HG03103 (cell line): ENCODE results near the gene ADGRV1.
"Not testable (repeated sequence)": the region's sequence is repeated elsewhere in the genome, so short reads cannot be mapped to it uniquely, and the experiment has no call there.

Source experiments
- ATAC-seq: cut with Tn5 transposase; IDR thresholded peaks from one replicate; pipeline ENCODE4 v1.9.1; 2021; ENCODE audit warnings: low read depth; ENCODE audit not compliant: unreplicated experiment

Gene ADGRV1

GRCh38 chr5:90802474-90803317 is 244.1 kb downstream of the ADGRV1 start:
- peak; percentile 76 for ATAC-seq

GRCh38 chr5:90803381-90803780 is 244.8 kb downstream of the ADGRV1 start:
- no peak for ATAC-seq

- no peak for ATAC-seq
These were observed 245.3 kb downstream of the ADGRV1 start for GRCh38 chr5:90803876-90804275.

- no peak for ATAC-seq
These were observed 248.9 kb downstream of the ADGRV1 start for GRCh38 chr5:90807496-90807895.

- ATAC-seq: no peak
These were observed 250.9 kb downstream of the ADGRV1 start for GRCh38 chr5:90809311-90810056.

- ATAC-seq: no peak
These were observed 251.6 kb downstream of the ADGRV1 start for GRCh38 chr5:90810211-90810610.

- ATAC-seq: no peak
These were observed 254.8 kb downstream of the ADGRV1 start for GRCh38 chr5:90813392-90813791.

GRCh38 chr5:90822062-90822461 is 263.5 kb downstream of the ADGRV1 start:
- not testable (repeated sequence) for ATAC-seq

GRCh38 chr5:90824436-90824835 is 265.8 kb downstream of the ADGRV1 start:
- ATAC-seq: peak; percentile 83

GRCh38 chr5:90830058-90830457 is 271.5 kb downstream of the ADGRV1 start:
- no peak for ATAC-seq

GRCh38 chr5:90833753-90834152 is 275.2 kb downstream of the ADGRV1 start:
- ATAC-seq: no peak

- ATAC-seq: no peak
These were observed 276.1 kb downstream of the ADGRV1 start for GRCh38 chr5:90834711-90835110.

- no peak for ATAC-seq
These were observed 284.8 kb downstream of the ADGRV1 start for GRCh38 chr5:90843443-90843842.

- ATAC-seq: no peak
These were observed 286.3 kb downstream of the ADGRV1 start for GRCh38 chr5:90844931-90845330.

GRCh38 chr5:90845723-90846554 is 287.3 kb downstream of the ADGRV1 start:
- ATAC-seq: no peak

- not testable (repeated sequence) for ATAC-seq
These were observed 289.0 kb downstream of the ADGRV1 start for GRCh38 chr5:90847606-90848005.

GRCh38 chr5:90849939-90850338 is 291.3 kb downstream of the ADGRV1 start:
- ATAC-seq: no peak

GRCh38 chr5:90852531-90852930 is 293.9 kb downstream of the ADGRV1 start:
- ATAC-seq: no peak

GRCh38 chr5:90853750-90854149 is 295.2 kb downstream of the ADGRV1 start:
- ATAC-seq: no peak

GRCh38 chr5:90854169-90854568 is 295.6 kb downstream of the ADGRV1 start:
- ATAC-seq: no peak
